Heart left ventricle (tissue), 13 donors: ENCODE results near the gene COA3.

Source experiments
- CTCF ChIP-seq, 12 donors: fragments of 200-600 bp; sonication (generic) in 4 of 12; IDR thresholded peaks; one replicate each; pipeline versions ENCODE4 v1.5.0 to v1.8.0; 2018 to 2022; ENCODE audit warnings: antibody characterized with exemption in 12 of 12, mild to moderate bottlenecking in 5 of 12
- POLR2A ChIP-seq, 2 donors: fragments of 450-650 bp; IDR thresholded peaks; one replicate each; pipeline ENCODE4 v1.6.1; 2017; ENCODE audit warnings: antibody characterized with exemption in 2 of 2, mild to moderate bottlenecking in 2 of 2, moderate library complexity in 2 of 2
- donor health status: ischemic (EF 13 %, LVEDD 7.1; RV severe dilation, severe dysfunction).
- donor health status: DM: no; HTN: yes; CAD: no.
- donor health status: DM: no; HTN: no; CAD: no.
- donor health status: ischemic (EF 25% LVEDD 6.9; RV normal size, moderate dysfunction).
- donor health status: ischemic (EF 25% LVEDD 5.7; RV mildly dilated, moderate dysfunction).
- donor health status: ischemic (EF 35%, LVEDD 5.7; RV mildly dilated, moderate dysfunction).
- donor health status: nonischemic (EF 11% LVEDD 7.7; RV severe dilation, severe dysfunction).
- donor health status: DM: yes; HTN: yes; CAD: no.
- donor health status: PGD.
- donor health status: ischemic (EF 29% LVEDD 5.4; RV normal size, mild dysfunction).
- donor health status: nonischemic (EF 23%, LVEDD 6.1; RV moderate dilation, normal function).

- no peak for TF ChIP-seq CTCF (IDR thresholded peaks at IDR 0.05)
- no peak for TF ChIP-seq POLR2A (IDR thresholded peaks at IDR 0.05)
Measured at GRCh38 chr17:42767512-42767911, 31.0 kb downstream of the COA3 start.
